NT2/D1 (cell line): ENCODE results near the gene ZNF440.
"Not testable (repeated sequence)": the region's sequence is repeated elsewhere in the genome, so short reads cannot be mapped to it uniquely, and the experiment has no call there.

Experiments used
- DNase-seq: peaks from one replicate; pipeline ENCODE4 v3.0.0-alpha.2; 2011; ENCODE audit warnings: low read depth, low spot score
- H3K27me3 ChIP-seq: 2 replicates; pipeline ENCODE4 v1.6.0; 2011; ENCODE audit warnings: mild to moderate bottlenecking; ENCODE audit not compliant: insufficient read length, insufficient read depth
- H3K36me3 ChIP-seq: 2 replicates; pipeline ENCODE4 v1.6.1; 2011; ENCODE audit warnings: mild to moderate bottlenecking, low read length, mixed read lengths; ENCODE audit not compliant: insufficient read depth, insufficient read length
- H3K4me1 ChIP-seq: 2 replicates; pipeline ENCODE4 v1.5.1; 2011; ENCODE audit not compliant: insufficient read depth, insufficient read length
- H3K4me3 ChIP-seq: 2 replicates; pipeline ENCODE4 v1.5.1; 2011; ENCODE audit warnings: low read depth; ENCODE audit not compliant: insufficient read length
- H3K9ac ChIP-seq: 2 replicates; pipeline ENCODE4 v1.6.0; 2011; ENCODE audit warnings: low read depth; ENCODE audit not compliant: insufficient read length
- H3K9me3 ChIP-seq: 2 replicates; pipeline ENCODE4 v1.5.1; 2011; ENCODE audit warnings: mild to moderate bottlenecking, low read length; ENCODE audit not compliant: insufficient read depth
- SUZ12 ChIP-seq: IDR thresholded peaks from 2 replicates; pipeline ENCODE4 v1.6.1; 2011; ENCODE audit not compliant: insufficient read length, insufficient read depth; ENCODE audit errors: extremely low read depth
- YY1 ChIP-seq: IDR thresholded peaks from 2 replicates; pipeline ENCODE4 v1.6.1; 2011; ENCODE audit not compliant: insufficient read length, insufficient read depth
- ZNF274 ChIP-seq: IDR thresholded peaks from 2 replicates; pipeline ENCODE4 v1.6.1; 2011; ENCODE audit warnings: mild to moderate bottlenecking, low read depth, low read length

Gene ZNF440

DNA sequence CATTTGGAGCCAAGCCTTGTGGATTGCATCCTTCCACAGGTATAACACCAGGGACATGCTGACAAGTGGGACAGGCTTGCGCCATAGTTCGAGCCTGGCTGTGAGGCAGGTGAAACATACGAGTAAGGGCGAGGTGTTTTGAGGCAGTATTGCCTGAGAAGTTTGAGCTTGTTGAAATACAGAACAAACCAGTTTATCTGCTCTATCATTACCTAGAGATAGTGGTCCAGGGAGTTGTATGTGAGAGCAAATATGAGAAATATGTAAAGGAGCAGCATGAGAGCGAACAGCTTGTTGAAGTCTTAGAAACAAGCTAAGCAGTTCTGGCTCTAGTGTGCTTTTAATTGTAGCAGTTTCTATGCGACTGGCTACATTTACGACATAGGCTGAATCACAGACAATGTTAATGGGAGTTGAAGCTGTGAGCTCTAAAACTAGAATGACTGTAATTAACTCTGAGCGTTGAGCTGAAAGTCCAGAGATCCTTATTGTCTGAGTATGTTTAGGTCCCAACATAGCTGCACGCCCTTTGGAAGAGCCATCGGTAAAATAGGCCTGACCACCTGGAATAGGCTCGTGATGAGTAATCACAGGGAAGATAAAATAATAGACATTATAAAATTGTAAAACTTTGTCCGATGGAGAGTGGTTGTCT is 42.6 kb downstream of the ZNF440 start:
- DNase-seq: no peak
- no peaks in the 10 kb centered on the region for H3K27me3 ChIP-seq
- H3K36me3 ChIP-seq: peaks cover 15% of the 10 kb centered on the region
- peaks cover 3% of the 10 kb centered on the region; the same call in 1 of the 2 replicates for H3K9me3 ChIP-seq
- TF ChIP-seq YY1 (no peak), ZNF274 (no peak), SUZ12 (no peak)
- no peaks in the 10 kb centered on the region for H3K4me1 ChIP-seq
- H3K4me3 ChIP-seq: no peak overlapping the region
- no peak overlapping the region for H3K9ac ChIP-seq

DNA sequence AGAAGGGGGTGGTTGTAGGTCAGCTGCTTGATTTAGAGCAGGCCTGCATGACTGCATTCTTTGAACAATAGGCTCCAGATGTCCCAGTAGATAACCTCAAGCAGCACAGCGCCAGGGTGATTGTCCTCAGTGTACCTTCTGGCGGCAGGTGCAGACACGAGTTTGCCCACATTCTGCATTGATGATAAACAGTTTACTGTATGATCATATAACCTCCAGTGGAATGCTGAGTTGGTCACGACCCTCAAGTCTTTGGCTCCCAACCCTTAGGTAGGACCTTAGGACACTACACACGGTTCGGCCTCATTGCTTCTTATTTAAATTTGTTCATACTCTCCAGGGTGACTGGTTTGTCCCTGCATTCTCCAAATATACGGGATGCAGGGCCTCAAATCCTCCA is 46.6 kb downstream of the ZNF440 start:
- peaks cover 18% of the 10 kb centered on the region; the same call in 1 of the 2 replicates for H3K9me3 ChIP-seq
- no peak for DNase-seq
- no peak overlapping the region for H3K4me3 ChIP-seq
- H3K36me3 ChIP-seq: peaks cover 2% of the 10 kb centered on the region
- no peak overlapping the region for H3K9ac ChIP-seq
- TF ChIP-seq YY1: no peak
- H3K4me1 ChIP-seq: no peaks in the 10 kb centered on the region
- no peaks in the 10 kb centered on the region for H3K27me3 ChIP-seq

DNA sequence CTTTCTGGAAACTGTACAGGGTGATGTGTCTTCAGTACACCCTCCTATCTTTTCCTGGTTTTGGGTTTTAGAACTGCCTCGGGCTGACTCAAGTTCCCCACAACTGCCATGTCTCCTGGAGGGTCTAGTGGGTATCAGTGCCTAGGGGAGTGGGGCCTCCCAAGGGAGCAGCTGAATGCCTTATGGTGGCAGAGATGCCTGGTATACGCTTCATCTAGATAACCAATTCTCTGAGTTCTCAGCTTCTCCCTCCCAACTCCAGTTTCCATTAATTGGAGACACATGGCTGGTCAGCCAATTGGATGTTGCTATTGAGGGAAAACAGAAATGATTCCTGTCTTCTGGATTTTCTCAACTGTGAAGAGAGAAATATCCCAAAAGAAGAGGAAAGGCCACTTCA is 47.2 kb downstream of the ZNF440 start:
- no peak overlapping the region for H3K9ac ChIP-seq
- no peak for DNase-seq
- TF ChIP-seq YY1: no peak
- TF ChIP-seq ZNF274: no peak
- no peak for TF ChIP-seq SUZ12
- peaks cover 24% of the 10 kb centered on the region; the same call in 1 of the 2 replicates for H3K9me3 ChIP-seq
- no peaks in the 10 kb centered on the region for H3K4me1 ChIP-seq
- H3K36me3 ChIP-seq: peaks cover 7% of the 10 kb centered on the region
- no peaks in the 10 kb centered on the region for H3K27me3 ChIP-seq
- no peak overlapping the region for H3K4me3 ChIP-seq

DNA sequence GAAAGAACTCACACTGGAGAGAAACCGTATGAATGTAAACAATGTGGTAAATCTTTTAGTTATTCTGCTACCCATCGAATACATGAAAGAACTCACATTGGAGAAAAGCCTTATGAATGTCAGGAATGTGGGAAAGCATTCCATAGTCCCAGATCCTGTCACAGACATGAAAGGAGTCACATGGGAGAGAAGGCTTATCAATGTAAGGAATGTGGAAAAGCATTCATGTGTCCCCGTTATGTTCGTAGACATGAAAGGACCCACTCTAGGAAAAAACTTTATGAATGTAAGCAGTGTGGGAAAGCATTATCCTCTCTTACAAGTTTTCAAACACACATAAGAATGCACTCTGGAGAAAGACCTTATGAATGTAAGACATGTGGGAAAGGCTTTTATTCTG is 53.7 kb downstream of the ZNF440 start:
- peaks cover 68% of the 10 kb centered on the region for H3K9me3 ChIP-seq
- peaks cover 45% of the 10 kb centered on the region for H3K36me3 ChIP-seq
- not testable (repeated sequence) for H3K27me3 ChIP-seq, H3K4me3 ChIP-seq, H3K9ac ChIP-seq, H3K4me1 ChIP-seq, DNase-seq

DNA sequence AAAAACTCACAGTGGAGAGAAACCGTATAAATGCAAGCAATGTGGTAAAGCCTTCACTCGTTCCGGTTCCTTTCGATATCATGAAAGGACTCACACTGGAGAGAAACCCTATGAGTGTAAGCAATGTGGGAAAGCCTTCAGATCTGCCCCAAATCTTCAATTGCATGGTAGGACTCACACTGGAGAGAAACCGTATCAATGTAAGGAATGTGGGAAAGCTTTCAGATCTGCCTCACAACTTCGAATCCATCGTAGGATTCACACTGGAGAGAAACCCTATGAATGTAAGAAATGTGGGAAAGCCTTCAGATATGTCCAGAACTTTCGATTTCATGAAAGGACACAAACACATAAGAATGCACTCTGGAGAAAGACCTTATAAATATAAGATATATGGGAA is 54.1 kb downstream of the ZNF440 start:
- TF ChIP-seq ZNF274 (no peak), YY1 (no peak), SUZ12 (no peak)
- Histone ChIP-seq H3K27me3 (no peaks in the 10 kb centered on the region), H3K9me3 (peaks cover 68% of the 10 kb centered on the region), H3K36me3 (peaks cover 45% of the 10 kb centered on the region), H3K4me3 (no peak overlapping the region), H3K9ac (no peak overlapping the region), H3K4me1 (no peaks in the 10 kb centered on the region)
- DNase-seq: no peak

DNA sequence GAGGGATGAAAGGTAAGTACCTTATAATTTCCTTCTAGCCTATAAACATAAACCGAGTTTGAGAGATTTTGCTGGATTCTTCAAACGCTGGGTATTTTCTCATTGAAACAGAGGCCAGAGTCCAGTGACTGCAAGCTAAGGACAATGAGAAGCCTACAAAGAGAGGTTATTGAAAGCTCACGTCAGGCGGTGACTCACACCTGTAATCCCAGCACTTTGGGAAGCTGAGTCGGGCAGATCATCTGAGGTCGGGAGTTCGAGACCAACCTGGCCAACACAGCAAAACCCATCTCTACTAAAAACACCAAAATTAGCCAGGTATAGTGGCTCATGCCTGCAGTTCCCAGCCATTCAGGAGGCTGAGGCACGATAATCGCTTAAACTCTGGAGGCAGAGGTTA is 58.6 kb downstream of the ZNF440 start:
- Histone ChIP-seq H3K4me3 (no peak overlapping the region), H3K4me1 (no peaks in the 10 kb centered on the region), H3K36me3 (peaks cover 27% of the 10 kb centered on the region), H3K9me3 (peaks cover 33% of the 10 kb centered on the region), H3K9ac (no peak overlapping the region), H3K27me3 (no peaks in the 10 kb centered on the region)
- DNase-seq: no peak
- TF ChIP-seq ZNF274 (no peak), YY1 (no peak), SUZ12 (no peak)

DNA sequence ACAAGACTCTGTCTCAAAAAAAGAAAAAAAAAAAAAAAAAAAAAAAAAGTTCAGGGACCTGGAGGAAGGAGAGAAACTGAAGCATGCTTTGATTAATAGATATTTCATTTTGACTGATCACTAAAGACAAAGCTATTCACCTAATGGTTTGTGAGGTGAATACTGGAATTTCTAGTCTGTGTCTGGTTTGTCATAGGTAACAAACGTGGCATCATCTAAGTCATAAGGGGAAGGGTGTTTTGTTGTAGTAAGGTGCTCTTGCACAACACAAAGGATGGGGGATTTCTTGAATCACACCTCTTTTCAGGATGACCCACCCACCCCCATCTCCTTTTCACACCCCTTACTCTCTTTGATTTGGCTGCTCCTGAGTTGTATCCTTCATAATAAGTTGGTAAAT is 59.7 kb downstream of the ZNF440 start:
- Histone ChIP-seq H3K4me3 (no peak overlapping the region), H3K9ac (no peak overlapping the region), H3K9me3 (peaks cover 22% of the 10 kb centered on the region), H3K27me3 (no peaks in the 10 kb centered on the region), H3K36me3 (peaks cover 16% of the 10 kb centered on the region), H3K4me1 (no peaks in the 10 kb centered on the region)
- DNase-seq: no peak
- no peak for TF ChIP-seq SUZ12
- no peak for TF ChIP-seq ZNF274
- TF ChIP-seq YY1: no peak

DNA sequence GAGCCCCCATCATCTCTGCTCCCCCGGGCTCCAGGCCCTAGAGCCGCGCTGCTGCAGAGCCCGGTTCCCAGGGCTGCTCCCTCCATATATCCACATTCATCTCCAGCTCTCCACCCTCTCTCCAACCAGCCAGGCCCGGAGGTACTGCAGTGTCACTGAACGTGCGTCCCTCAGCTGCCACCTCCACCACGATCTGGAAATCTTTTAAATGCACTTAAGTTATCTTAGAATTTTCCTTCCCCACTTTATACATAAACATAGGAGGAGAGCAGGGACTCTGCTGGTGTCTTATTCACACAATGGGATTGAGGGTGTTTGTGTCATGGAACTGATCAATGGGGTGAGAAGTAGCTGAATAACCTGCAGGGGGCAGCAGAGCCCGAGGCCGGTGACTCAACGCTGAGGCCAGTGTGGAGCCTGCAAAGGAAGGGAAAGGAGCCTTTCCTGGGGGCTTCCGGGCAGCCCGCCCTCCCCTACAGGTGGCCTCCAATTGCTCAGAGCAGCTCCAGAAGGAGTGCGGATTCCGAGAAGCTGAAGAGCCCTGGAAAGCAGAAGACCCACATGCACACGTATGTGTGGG is 65.7 kb downstream of the ZNF440 start:
- DNase-seq, H3K27me3 ChIP-seq, H3K36me3 ChIP-seq, H3K4me1 ChIP-seq, H3K4me3 ChIP-seq, H3K9ac ChIP-seq: not testable (repeated sequence)
- peaks cover 12% of the 10 kb centered on the region for H3K9me3 ChIP-seq
